Measurements from ENCODE around the gene CYB5A.

Gene CYB5A

GRCh38 chr18:74203811-74204210 is 88.0 kb downstream of the CYB5A start:
- DNase-seq, result no peak
